ENCODE results near the gene SPATA3. TPM values are rescaled to one million over a fixed set of nuclear protein-coding genes. Genes with fewer than 3 reads are reported as not detected.

The SPATA3 gene
- polyA plus RNA-seq, 3 donors: not detected

DNA sequence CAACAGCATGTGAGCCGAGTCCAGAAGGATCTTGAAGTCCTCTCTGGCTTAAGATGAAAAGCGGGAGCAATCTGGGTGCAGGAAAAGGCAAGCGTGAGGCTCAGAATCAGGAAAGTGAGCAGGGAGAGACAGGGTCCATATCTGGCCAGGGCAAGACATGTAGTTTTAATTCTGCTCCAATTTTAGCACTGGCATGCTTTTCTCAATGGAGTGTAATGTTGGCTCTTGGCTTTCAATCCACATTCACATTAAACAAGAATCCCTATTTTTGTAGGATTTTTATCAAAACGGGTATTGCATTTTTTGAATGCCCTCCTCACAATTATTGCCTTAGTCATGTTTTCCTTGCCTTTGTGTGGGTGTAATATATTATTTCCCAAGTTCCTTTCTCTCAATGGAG is 6.0 kb downstream of the SPATA3 start:
- WGBS (ENCODE audit: insufficient coverage): 76% methylated on average over 3 of the region's 4 CpGs
- no peaks in the 10 kb centered on the region for H3K9me3 ChIP-seq (replicated peaks in 1 of 2; ENCODE audit: control insufficient read depth in 1 of 2, insufficient read depth in 1 of 2, low read length in 2 of 2)
- no peak overlapping the region for H3K9ac ChIP-seq (ENCODE audit: insufficient read depth, low read length, poor library complexity, severe bottlenecking)
- Mint-ChIP-seq H3K27ac (no peak overlapping the region), H3K9me3 (peaks cover 0 to 10% (median 6%) of the 10 kb centered on the region in 7 donors), H3K27me3 (ENCODE audit: low read depth in 3 of 3) (peaks cover 13 to 33% (median 19%) of the 10 kb centered on the region in 3 donors), H3K36me3 (no peaks in the 10 kb centered on the region), H3K4me3 (no peak overlapping the region), H3K4me1 (peaks cover 6% of the 10 kb centered on the region)
- H3K4me2 ChIP-seq (replicated peaks; ENCODE audit: extremely low read depth, low read length, poor library complexity, severe bottlenecking): no peak overlapping the region
- no peaks in the 10 kb centered on the region for H3K4me1 ChIP-seq (ENCODE audit: control insufficient read depth in 1 of 2, insufficient read depth in 2 of 2, low read length in 2 of 2)
- H3K4me3 ChIP-seq (replicated peaks in 1 of 3; ENCODE audit: low read depth in 2 of 3, low read length in 3 of 3): no peak overlapping the region
- intact Hi-C loops (cut with micrococcal nuclease): no loop called here
- H3K79me2 ChIP-seq (ENCODE audit: insufficient read depth, low read length): no peaks in the 10 kb centered on the region
- no peaks in the 10 kb centered on the region for H3K36me3 ChIP-seq (replicated peaks in 1 of 2; ENCODE audit: control insufficient read depth in 1 of 2, insufficient read depth in 2 of 2, low read length in 2 of 2)
- H4K20me1 ChIP-seq (ENCODE audit: insufficient read depth, low read length): no peaks in the 10 kb centered on the region
- no peak overlapping the region for H2AFZ ChIP-seq (ENCODE audit: insufficient read depth, low read depth, low read length, poor library complexity, severe bottlenecking)
- H3K27me3 ChIP-seq (ENCODE audit: control insufficient read depth in 2 of 2, insufficient read depth in 2 of 2, low read length in 2 of 2): peaks cover 3 to 10% of the 10 kb centered on the region in 2 donors
- DNase-seq: no peak
- TF ChIP-seq, protein P1, sequence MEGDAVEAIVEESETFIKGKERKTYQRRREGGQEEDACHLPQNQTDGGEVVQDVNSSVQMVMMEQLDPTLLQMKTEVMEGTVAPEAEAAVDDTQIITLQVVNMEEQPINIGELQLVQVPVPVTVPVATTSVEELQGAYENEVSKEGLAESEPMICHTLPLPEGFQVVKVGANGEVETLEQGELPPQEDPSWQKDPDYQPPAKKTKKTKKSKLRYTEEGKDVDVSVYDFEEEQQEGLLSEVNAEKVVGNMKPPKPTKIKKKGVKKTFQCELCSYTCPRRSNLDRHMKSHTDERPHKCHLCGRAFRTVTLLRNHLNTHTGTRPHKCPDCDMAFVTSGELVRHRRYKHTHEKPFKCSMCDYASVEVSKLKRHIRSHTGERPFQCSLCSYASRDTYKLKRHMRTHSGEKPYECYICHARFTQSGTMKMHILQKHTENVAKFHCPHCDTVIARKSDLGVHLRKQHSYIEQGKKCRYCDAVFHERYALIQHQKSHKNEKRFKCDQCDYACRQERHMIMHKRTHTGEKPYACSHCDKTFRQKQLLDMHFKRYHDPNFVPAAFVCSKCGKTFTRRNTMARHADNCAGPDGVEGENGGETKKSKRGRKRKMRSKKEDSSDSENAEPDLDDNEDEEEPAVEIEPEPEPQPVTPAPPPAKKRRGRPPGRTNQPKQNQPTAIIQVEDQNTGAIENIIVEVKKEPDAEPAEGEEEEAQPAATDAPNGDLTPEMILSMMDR (IDR thresholded peaks at IDR 0.05): no peak
- H3K27ac ChIP-seq (ENCODE audit: low read depth in 1 of 2, low read length in 2 of 2): no peak overlapping the region

DNA sequence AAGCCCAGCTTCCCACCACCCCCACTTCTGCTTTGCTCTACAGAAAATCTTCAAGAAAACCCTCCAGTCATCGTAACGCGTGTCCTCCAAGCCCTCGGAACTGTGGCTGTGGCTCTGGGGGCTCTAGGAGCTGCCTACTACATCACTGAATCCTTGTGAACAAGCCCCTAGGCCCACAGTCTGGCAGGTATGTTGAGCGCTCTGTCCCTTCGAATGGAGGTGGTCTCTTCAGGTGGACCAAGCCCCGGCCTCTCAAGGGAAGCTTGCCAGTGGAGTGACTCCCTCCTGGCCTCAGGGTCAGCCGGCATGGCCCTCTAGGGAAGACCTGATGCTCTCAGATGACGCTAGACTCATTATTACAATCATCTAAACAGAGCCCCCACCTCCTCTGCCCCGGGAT is 6.7 kb downstream of the SPATA3 start:
- no peak overlapping the region for H3K27ac Mint-ChIP-seq
- Histone ChIP-seq H3K36me3 (replicated peaks in 1 of 2; ENCODE audit: control insufficient read depth in 1 of 2, insufficient read depth in 2 of 2, low read length in 2 of 2) (no peaks in the 10 kb centered on the region), H3K27ac (ENCODE audit: low read depth in 1 of 2, low read length in 2 of 2) (no peak overlapping the region), H3K9me3 (replicated peaks in 1 of 2; ENCODE audit: control insufficient read depth in 1 of 2, insufficient read depth in 1 of 2, low read length in 2 of 2) (no peaks in the 10 kb centered on the region), H3K4me1 (ENCODE audit: control insufficient read depth in 1 of 2, insufficient read depth in 2 of 2, low read length in 2 of 2) (no peaks in the 10 kb centered on the region), H3K4me2 (replicated peaks; ENCODE audit: extremely low read depth, low read length, poor library complexity, severe bottlenecking) (no peak overlapping the region), H3K4me3 (replicated peaks in 1 of 3; ENCODE audit: low read depth in 2 of 3, low read length in 3 of 3) (no peak overlapping the region), H3K9ac (ENCODE audit: insufficient read depth, low read length, poor library complexity, severe bottlenecking) (no peak overlapping the region), H3K27me3 (ENCODE audit: control insufficient read depth in 2 of 2, insufficient read depth in 2 of 2, low read length in 2 of 2) (peaks cover 3 to 10% of the 10 kb centered on the region in 2 donors), H4K20me1 (ENCODE audit: insufficient read depth, low read length) (no peaks in the 10 kb centered on the region), H2AFZ (ENCODE audit: insufficient read depth, low read depth, low read length, poor library complexity, severe bottlenecking) (no peak overlapping the region), H3K79me2 (ENCODE audit: insufficient read depth, low read length) (no peaks in the 10 kb centered on the region)
- H3K36me3 Mint-ChIP-seq: no peaks in the 10 kb centered on the region
- peaks cover 0 to 9% (median 5%) of the 10 kb centered on the region in 7 donors for H3K9me3 Mint-ChIP-seq
- TF ChIP-seq, protein P1 (IDR thresholded peaks at IDR 0.05): no peak
- intact Hi-C loops (cut with micrococcal nuclease): no loop called here
- H3K4me3 Mint-ChIP-seq: no peak overlapping the region
- 91% methylated on average over 5 of the region's 10 CpGs for WGBS (ENCODE audit: insufficient coverage)
- H3K27me3 Mint-ChIP-seq (ENCODE audit: low read depth in 3 of 3): peaks cover 13 to 33% (median 21%) of the 10 kb centered on the region in 3 donors
- no peak for DNase-seq
- peaks cover 6% of the 10 kb centered on the region for H3K4me1 Mint-ChIP-seq

Measured in CD14-positive monocyte (primary cell).